ENCODE measurements around the gene CBFA2T2.

The CBFA2T2 gene

DNA sequence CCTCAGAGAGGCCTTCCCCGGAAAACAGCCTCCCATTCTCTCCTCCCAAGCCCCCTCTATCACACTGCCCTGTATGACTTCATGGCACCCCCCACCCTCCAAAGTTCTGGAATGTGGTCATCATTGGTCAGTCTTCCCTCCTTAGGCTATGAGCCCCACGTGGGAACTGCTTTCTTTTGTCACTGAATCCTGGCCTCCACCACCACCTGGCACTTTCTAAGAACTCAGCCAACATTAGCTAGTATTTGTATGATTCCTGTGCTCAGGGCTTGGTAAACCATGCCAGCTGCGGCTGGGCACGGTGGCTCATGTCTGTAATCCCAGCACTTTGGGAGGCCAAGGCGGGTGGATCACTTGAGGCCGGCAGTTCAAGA, 204.7 kb downstream of the CBFA2T2 start:
- TF ChIP-seq SIN3A (IDR thresholded peaks at IDR 0.05; ENCODE audit: borderline replicate concordance, insufficient read depth, low read length) (no peak), FOXP2 (optimal IDR thresholded peaks at IDR 0.05; ENCODE audit: borderline replicate concordance, extremely low read depth, extremely low read length, insufficient read depth) (no peak), POLR2AphosphoS5 (IDR thresholded peaks at IDR 0.05; ENCODE audit: low read depth, low read length) (no peak), TAF1 (IDR thresholded peaks at IDR 0.05; ENCODE audit: borderline replicate concordance, insufficient read depth, low read length) (no peak)
- TF ChIP-seq, protein P1, sequence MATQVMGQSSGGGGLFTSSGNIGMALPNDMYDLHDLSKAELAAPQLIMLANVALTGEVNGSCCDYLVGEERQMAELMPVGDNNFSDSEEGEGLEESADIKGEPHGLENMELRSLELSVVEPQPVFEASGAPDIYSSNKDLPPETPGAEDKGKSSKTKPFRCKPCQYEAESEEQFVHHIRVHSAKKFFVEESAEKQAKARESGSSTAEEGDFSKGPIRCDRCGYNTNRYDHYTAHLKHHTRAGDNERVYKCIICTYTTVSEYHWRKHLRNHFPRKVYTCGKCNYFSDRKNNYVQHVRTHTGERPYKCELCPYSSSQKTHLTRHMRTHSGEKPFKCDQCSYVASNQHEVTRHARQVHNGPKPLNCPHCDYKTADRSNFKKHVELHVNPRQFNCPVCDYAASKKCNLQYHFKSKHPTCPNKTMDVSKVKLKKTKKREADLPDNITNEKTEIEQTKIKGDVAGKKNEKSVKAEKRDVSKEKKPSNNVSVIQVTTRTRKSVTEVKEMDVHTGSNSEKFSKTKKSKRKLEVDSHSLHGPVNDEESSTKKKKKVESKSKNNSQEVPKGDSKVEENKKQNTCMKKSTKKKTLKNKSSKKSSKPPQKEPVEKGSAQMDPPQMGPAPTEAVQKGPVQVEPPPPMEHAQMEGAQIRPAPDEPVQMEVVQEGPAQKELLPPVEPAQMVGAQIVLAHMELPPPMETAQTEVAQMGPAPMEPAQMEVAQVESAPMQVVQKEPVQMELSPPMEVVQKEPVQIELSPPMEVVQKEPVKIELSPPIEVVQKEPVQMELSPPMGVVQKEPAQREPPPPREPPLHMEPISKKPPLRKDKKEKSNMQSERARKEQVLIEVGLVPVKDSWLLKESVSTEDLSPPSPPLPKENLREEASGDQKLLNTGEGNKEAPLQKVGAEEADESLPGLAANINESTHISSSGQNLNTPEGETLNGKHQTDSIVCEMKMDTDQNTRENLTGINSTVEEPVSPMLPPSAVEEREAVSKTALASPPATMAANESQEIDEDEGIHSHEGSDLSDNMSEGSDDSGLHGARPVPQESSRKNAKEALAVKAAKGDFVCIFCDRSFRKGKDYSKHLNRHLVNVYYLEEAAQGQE (IDR thresholded peaks at IDR 0.05; ENCODE audit: insufficient read depth in 1 of 2, low read depth in 2 of 2, low read length in 2 of 2) = no peak

DNA sequence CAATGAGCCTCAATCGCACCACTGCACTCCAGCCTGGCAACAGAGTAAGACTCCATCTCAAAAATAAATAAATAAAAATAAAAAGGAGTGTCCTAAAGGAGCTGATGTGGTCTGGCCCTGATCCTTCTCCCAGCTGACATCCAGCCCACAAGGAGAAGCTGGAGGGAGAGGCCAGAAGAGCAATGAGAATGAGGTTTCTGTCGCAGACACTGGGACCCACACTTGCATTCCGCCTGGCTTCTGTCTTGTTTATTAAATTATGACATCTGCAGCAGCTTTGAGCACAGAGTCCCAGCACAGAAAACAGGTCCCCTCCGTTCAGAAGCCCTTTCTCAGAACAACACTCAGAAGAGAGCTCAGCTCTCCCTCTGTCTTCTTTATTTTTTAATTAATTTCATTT, 206.6 kb downstream of the CBFA2T2 start:
- no peak for TF ChIP-seq FOXP2 (optimal IDR thresholded peaks at IDR 0.05; ENCODE audit: borderline replicate concordance, extremely low read depth, extremely low read length, insufficient read depth)
- no peak for TF ChIP-seq SIN3A (IDR thresholded peaks at IDR 0.05; ENCODE audit: borderline replicate concordance, insufficient read depth, low read length)
- TF ChIP-seq, protein P1 (IDR thresholded peaks at IDR 0.05; ENCODE audit: insufficient read depth in 1 of 2, low read depth in 2 of 2, low read length in 2 of 2) = no peak
- no peak for TF ChIP-seq POLR2AphosphoS5 (IDR thresholded peaks at IDR 0.05; ENCODE audit: low read depth, low read length)
- no peak for TF ChIP-seq TAF1 (IDR thresholded peaks at IDR 0.05; ENCODE audit: borderline replicate concordance, insufficient read depth, low read length)

DNA sequence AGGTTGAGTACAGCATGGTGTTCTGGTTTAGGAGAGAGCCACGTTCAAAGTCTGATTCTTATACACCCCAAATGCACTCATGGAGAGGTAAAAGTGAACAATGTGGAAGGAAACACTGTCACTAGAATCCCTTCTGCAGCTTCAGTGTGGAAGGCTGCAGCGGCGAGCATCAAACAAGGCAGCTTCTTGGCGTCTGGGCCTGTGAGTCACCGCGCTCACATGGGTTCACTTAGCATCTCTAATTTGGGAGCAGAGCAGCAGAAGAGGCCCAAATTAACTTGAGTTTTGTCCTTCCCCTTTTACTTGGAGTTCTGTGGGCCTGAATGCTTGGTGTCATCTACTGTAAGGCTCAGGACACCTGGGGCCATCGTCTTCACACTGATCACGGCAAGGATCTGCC, 207.2 kb downstream of the CBFA2T2 start:
- no peak for TF ChIP-seq POLR2AphosphoS5 (IDR thresholded peaks at IDR 0.05; ENCODE audit: low read depth, low read length)
- no peak for TF ChIP-seq FOXP2 (optimal IDR thresholded peaks at IDR 0.05; ENCODE audit: borderline replicate concordance, extremely low read depth, extremely low read length, insufficient read depth)
- TF ChIP-seq, protein P1 (IDR thresholded peaks at IDR 0.05; ENCODE audit: insufficient read depth in 1 of 2, low read depth in 2 of 2, low read length in 2 of 2) = no peak
- no peak for TF ChIP-seq SIN3A (IDR thresholded peaks at IDR 0.05; ENCODE audit: borderline replicate concordance, insufficient read depth, low read length)
- no peak for TF ChIP-seq TAF1 (IDR thresholded peaks at IDR 0.05; ENCODE audit: borderline replicate concordance, insufficient read depth, low read length)

Data from PFSK-1 (cell line).